Measurements from ENCODE around the gene PLPP4.

Gene PLPP4

DNA sequence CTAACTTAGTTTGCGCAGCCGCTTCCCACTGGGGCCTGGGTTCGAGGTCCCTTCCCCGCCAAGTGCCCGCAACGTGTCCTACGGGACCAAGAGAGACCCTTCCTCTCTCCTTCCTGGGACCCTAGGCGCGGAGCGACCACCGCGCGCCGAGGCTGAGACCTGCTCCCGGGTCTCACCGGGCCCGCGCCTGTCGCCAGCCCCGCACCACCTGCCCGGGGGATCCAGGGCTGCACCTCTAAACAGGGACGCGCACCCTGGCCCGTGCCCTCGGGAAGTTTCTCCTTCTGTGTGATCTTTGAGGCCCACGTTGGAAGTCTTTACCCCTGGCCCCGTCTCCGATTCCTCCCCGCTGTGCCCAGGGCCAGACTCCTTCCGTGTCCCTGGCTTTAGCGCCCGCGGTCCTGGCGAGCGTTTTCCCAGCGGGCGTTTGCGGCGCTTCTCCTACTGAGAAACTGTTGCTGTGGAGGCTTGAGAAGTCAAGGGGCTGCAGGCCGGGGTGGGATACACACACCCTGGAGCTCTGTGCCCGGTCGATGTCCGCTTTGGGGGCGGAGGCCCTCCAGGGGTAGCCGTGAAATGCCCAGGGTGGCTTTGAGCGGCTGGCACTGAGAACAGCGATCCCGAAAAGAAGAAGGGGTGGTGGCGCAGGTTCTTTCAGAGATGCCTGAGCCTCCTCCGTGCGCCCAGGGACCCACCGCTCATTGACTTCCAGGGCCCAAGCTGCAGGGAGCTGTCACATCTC is 575 bp downstream of the PLPP4 start:
- DNase-seq (ENCODE audit: low read depth), result no peak

DNA sequence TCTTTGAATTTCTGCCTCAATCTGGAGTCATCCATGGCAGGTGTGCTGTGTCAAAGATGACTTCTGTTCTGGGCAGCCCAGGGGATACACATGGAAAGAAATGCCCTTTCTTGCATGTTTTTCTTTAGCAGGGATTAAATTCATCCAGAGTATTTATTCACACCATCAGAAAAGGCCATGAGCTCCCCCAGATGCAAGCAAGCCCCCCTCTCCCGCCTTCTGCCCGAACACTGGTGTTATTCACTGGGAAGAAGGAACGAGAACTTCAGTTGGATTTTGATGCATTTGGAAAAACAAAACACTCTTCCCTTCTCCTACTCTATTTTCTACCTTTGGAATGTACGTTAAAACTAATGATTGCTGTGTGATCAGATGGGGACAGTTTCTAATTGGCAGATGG is 1.4 kb downstream of the PLPP4 start:
- DNase-seq (ENCODE audit: low read depth), result no peak

DNA sequence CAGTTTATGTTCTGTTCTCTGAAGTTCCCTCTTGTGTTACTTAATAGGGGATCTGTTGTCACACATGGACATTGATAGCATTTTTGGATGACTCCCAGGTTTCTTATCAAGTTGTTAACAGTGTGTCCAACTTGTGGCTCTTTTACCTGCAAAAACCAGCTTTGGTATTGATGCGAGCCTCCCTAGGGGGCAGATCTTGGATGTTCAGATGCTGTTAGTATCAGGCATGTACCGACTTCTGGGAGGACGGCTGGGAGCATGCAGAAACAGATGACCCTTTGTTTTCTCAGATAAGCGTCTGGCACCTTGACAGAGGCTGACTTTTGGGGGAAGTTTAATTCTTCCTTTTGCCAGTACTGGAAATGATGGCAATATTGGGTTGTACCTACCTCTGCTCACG is 2.2 kb downstream of the PLPP4 start:
- no peak for DNase-seq (ENCODE audit: low read depth)

DNA sequence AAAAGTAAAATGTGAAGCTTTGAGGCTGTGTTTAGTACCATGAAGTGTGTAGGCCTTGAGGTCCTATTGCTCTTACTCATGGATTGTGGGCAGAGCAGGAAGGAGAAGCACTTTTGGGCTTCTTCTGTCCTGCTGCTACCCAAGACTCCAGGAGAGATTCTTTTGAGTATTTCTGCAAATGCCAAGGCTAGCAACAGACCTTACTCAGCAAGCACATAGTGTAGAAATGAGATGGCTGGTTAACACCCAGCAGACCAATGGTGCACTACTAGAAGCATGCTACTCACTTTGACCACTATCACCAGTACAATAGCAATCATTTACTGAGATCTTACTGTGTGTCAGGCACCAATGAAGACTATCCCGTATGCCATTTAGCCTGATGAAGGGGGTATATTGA is 3.2 kb downstream of the PLPP4 start:
- no peak for DNase-seq (ENCODE audit: low read depth)

DNA sequence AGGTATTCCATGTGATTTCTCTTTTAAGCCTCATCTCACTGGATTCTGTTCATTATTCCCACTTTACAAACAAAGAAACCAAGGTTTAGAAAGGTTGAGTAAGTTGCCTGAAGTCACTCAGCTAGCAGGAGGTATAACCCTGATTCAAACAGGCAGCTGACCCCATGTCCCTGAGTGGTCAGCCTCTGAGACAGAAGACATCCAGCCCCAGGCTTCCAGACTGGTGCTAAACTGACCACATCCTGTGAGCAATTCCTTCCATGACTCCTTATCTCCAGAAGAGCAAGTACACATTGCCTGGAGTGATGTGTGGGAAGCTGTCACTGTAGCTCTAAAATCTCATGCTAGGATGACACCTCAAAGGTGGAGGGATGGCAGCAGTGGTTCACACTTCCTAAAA is 3.7 kb downstream of the PLPP4 start:
- DNase-seq (ENCODE audit: low read depth), result no peak

DNA sequence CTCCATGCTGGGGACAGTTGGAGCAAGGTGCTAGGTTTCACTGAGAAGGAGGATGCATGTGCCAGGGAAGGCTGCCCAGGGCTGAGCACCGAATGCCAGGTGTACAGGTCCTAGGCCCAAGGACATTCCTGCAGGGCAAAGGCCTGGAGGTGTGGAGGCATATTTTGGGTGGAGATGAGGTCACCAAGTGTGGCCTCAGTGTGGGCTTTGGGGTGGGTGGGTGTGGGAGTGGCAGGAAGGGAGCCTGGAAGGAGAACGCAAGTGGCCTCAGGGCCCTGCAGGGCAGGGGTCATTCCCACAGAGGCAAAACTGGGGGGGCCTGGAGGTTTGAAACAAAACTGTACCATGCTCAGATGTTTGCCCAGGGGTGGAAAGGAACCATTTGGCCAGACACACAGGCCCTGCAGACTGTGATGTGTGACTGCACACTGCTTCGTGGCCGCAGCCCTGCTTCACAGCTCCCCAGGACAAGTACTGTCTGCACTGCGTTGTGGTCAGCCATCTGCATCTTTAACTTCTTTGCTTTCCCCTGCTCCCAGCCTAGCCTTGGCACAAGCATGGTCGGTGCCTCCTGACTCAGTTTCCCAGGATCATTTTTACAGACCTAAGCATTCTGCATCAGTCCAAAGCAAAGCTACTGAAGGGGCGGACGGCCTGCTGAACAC is 5.1 kb downstream of the PLPP4 start:
- no peak for DNase-seq (ENCODE audit: low read depth)

DNA sequence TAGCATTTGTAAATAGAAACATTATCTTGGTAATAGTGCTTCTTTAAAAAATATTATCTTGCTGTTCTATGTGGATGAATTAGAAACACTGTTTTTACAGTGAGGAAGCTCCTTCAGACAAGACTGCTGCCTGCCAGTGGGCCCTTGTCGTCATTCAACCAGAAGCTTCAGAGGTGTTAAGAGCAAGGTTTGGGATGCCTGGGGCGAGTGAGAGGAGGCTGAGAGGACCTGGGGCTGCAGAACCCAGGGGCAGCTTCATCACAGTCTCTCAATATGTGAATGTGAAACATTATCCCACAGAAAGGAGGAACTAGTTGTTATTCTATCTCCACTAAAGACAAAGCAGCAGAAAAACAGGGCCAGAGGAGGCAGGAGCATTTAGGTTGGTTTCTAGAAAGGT is 8.1 kb downstream of the PLPP4 start:
- no peak for DNase-seq (ENCODE audit: low read depth)

DNA sequence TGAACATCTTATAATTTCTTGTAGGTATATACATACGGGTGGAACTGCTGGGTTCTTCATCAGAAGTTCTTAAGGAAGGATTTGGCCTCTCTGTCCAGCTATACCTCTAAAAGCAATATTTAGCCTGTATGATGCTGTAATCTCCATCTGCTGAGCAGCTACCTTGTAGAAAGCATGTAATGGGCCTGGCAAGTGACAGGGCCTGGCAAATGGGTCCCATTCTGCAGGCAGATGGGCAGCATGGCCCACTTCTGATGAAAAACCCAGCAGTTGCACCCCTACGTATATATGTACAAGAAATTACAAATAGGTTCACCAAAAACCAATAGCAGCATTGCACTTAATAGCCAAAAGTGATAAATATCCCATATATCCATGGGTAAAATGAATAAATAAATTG is 9.0 kb downstream of the PLPP4 start:
- no peak for DNase-seq (ENCODE audit: low read depth)

DNA sequence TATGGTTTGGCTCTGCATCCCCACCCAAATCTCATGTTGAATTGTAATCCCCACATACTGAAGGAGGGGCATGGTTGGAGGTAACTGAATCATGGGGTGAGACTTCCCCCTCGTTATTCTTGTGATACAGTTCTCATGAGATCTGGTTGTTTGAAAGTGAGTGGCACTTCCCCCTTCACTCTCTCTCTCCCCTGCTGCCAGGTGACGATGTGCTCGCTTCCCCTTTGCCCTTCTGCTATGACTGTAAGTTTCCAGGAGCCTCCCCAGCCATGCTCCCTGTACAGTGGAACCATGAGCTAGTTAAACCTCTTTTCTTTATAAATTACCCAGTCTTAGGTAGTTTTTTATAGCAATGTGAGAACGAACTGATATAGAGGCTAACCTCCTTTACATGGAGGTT is 16.6 kb downstream of the PLPP4 start:
- no peak for DNase-seq (ENCODE audit: low read depth)

DNA sequence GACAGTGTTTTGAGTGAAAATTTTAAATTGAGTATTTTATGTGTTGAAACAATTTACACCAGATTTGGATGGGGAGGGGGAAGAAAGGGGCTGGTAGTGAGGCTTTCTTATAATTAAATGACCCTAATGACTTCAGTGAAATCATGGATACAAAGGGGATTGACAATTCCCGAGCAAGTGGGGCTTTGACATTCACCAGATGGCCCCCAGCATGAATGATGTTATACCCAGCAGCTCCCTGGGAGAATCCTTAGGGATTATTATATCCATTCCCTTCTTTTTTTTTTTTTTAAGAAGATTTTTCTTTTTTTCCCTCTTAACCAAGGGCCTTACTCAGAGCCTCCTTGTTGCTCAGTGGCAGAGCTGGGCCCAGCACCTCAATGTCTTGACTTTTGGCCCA is 17.9 kb downstream of the PLPP4 start:
- no peak for DNase-seq (ENCODE audit: low read depth)

DNA sequence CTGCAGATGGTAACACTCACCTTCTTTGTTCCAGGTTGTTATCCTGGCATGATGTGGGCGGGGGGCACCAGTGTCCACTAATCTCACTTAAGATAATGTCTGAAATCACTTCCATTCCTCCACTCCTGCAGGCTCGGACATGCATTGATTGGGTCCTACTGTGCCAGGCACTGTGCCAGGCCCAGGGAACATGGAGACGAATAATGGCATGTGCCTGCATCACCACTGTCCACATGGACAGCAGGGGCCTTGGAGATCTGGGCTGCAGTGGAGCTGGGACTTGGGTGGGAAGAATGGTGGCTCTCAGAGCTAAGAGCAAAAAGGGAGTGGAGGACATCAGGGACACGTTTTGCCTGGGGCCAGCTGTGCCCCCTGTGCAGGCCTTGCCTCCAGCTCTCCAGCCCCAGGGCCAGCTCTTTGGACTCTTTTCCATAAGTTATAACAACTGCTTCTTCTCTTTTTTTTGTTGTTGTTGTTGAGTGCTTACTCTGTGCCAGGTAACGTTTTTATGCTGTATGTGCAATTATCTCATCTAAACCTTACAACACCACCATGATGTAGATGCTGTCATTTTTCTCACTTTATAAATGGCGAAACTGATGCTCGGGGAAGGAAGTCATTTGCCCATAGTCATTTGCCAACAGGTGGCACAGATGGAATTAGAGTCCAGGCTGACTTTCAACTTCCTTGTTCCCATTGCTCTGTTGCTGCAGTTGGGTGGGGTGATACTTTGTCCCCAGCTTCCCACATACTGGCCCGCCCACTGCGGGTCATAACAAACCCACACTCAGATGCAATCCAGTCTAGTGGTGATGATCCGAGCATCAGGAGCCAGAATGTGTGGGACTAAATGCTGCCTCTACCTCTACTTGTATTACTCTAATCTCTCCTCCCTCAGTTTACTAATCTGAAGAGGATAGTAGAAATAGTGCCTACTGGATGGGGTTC is 19.1 kb downstream of the PLPP4 start:
- no peak for DNase-seq (ENCODE audit: low read depth)

DNA sequence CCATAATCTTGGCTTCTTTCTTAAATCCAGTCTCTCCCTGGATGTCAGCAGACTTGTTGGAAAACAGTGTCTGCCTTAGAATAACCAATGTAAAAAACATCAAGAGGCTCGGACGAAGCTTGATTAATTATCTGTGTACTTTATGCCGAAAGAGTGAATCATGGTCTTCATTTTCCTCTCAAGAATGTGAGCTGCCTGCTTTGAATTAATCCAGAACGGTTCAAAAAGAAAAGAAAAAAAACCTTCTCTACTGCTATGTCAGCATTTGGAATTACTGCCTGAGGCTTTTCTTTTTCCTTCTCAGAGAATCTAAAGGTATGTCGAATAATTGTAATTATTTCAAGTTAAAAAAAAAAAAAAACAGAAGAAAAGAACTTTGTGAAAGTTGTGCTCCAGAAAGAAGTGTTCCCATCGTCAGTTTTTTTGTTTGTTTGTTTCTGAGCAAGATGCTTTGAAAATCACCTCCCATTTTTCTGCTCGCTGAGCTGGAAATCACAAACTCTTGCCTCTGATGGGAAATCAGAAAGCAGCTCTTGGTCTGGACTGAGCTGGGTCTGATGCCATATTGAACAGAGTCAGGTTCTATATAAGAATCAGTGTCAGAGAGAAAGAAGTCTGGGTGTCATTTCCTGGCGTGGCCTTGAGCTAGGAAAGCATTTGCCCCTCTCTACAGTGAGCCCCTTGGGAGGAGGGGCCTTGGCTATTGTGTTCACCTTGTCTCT is 20.2 kb downstream of the PLPP4 start:
- no peak for DNase-seq (ENCODE audit: low read depth)

DNA sequence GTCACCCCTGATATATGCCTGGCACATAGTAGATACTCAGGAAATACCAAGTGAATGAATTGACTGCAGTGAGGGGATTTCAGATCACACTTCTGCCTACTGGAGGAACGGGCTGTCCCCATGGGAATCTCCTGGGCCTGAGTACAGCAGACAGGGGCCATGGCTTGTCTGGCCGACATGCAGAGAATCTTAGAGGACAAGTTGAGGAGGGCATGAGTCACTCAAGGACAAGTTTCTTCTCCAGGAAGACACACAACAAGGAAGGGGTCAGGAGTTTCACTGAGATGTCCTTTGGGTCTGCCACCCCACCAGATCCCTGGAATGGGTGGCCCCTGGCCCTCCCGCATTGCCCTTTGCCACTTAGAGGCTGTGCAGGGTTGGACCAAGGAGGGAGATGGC is 20.7 kb downstream of the PLPP4 start:
- no peak for DNase-seq (ENCODE audit: low read depth)

DNA sequence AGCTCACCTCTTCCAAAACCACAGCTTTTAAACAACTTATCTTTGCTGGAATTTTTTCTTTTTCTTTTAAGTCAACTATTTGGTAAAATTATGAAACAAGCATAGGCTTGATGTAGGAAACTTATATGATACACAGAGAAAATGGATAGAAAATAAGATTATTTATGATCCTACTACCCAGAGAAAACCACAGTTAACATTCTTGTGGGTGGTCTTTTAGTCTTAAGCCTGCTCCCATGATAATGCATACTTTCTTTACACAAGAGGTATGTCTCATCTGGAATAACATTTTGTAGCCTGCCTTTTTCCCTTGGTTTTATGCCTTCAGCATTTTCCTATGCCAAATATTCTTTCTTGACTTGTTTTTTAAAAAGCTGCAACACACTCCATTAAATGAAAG is 21.4 kb downstream of the PLPP4 start:
- no peak for DNase-seq (ENCODE audit: low read depth)

DNA sequence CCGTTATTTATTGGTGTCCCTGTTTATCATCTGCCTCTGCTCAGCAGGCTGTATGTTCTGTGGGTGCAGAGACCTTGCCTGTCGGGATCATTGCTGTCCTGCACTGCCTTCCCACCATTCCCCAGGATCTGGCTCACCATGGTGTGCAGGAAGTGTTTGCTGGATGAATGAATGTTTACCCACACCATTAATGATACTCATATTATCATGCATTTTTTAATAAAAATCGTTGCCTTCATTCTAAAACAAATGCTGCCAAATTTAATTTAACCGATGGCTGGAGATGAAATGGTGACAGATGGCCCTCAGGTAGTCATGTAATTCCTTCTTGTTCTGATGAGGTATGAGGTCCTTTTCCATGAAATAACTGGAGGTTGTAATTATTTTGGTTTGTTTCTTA is 22.5 kb downstream of the PLPP4 start:
- DNase-seq (ENCODE audit: low read depth), result no peak

DNA sequence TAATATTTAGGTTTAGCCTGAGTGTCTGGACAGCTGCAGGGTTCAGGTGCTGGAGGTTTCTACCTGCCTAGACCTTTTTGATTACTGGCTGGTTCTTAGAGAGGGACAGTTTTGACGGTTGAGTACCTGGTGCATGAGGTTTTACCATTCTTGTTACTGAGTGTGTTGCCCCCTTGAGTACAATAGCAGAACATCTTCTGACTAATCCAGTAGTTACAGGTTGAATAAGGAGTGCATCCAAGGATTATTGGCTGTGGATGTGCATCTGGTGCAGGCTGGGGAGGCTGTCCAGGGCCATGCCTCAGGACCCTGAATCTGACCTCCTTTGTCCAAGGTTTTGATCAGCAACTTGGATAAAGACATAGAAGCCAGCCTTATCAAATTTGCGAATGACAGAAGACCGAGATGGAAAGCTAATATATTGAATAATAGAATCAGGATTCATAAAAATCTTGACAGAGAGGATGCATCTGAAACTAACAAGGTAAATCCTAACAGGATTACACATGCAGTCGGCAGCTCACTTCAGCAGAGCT is 23.1 kb downstream of the PLPP4 start:
- no peak for DNase-seq (ENCODE audit: low read depth)

DNA sequence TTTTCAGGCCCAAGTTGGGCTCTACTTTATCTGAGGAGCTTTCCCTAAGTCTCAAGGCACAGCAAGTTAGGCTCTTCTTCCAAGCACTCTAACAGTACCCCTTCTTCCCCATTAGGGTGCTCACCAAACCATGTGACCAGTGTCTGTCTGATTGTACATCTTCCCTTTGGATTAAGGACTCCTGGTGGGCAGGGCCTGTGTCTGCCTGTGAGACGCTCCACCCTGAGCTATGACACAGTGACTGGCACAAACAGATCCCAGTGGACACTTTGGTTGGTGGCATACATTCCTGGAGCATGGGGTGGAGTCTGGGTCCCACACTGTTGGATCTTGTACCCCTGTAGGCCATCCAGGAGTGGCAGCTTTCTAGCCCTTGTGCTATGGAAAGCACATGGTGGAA is 23.8 kb downstream of the PLPP4 start:
- no peak for DNase-seq (ENCODE audit: low read depth)

DNA sequence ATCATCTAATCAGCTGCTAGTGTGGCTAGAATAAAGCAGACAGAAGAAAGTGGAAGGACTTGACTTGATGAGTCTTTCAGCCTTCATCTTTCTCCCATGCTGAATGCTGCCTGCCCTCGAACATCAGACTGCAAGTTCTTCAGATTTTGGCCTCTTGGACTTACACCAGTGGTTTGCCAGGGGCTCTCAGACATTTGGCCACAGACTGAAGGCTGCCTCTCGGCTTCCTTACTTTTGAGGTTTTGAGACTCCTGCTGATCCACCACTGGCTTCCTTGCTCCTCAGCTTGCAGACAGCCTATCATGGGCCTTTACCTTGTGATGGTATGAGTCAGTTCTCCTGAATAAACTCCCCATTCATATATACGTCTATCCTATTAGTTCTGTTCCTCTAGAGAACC is 26.0 kb downstream of the PLPP4 start:
- no peak for DNase-seq (ENCODE audit: low read depth)

DNA sequence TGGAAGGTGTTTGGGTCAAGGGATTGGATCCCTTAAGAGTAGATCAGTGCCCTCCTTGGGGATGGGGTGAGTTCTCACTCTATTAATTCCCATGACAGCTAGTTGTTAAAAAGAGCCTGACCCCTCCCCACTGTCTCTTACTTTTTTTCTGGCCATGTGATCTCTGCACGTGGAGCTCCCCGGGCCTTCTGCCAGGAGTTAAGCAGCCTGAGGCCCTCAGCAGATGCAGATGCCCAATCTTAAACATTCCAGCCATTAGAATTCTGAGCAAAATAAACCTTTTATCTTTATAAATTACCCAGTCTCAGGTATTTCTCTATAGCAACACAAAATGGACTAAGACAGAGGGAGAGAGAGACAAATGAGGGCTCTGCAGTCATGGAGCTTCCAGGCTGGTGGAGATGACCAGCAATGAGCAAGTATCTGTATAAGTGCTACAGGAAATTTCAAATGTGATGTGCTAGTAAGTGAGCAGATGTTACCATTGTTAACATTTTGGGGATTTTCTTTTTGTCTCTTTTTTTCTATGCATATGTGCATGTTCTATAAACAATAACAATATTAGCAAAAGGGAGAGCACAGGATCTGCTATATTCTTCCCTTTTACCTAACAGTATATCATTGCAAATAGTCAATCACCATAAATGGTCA is 26.7 kb downstream of the PLPP4 start:
- DNase-seq (ENCODE audit: low read depth), result no peak

DNA sequence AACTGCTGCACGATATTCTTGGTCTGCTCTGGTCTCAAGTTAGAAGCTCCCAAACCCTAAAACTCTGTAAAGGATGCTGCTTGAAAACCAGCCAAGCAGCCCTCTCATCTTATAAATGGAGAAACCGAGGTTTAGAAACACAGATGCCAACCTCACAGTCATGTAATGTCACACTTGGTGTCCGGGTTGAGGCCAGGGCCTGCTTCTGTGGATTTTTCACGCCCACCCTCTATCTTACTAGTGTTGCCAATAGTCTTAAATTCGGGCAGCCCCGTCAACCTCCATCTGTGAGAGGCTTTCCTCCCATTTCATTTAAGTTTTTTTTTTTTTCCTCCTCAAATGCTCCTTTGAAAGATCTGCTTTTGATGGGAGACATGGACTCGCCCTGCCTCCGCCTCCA is 28.9 kb downstream of the PLPP4 start:
- no peak for DNase-seq (ENCODE audit: low read depth)

DNA sequence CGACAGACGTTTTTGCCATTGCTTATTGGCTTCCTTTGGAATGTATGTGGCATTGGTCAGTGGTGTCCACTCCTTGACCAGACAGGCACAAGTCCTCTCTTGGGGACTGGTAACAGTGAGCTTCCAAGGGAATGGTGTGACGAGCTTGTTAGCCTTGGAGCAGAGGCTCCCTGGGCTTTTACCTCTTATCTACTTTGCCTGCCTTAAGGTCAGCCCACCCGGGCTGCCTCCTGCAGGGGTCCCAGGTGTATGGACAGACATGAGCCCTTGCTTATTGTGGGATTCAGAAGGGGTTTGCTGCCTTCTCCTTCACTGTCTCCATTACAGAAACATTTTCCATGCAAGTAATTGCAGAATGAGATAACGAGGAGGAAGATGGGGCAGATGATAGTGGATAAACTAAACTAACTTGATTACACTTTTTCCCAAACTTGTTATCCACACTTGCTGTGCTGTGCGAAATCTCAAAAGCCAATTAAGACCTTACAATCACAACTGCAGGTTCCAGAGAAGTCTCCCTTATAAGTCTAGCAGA is 29.7 kb downstream of the PLPP4 start:
- DNase-seq (ENCODE audit: low read depth), result no peak

All from stimulated activated CD8-positive, alpha-beta memory T cell treated with anti-CD3 and anti-CD28 coated beads, Interleukin-12 subunit alpha, Interleukin-12 subunit beta, amount 100 ng/mL, for 1 hour (primary cell).